Mesothelial cell of epicardium (in vitro differentiated cells): ENCODE data around the gene TCIRG1. TPM values are rescaled to one million over a fixed set of nuclear protein-coding genes. Genes with fewer than 3 reads are reported as not detected.

ENCODE experiments used
- DNase-seq, 2 experiments: peaks; one replicate each; pipeline ENCODE4 v3.0.0; 2021; ENCODE audit warnings: low spot score in 2 of 2; ENCODE audit not compliant: unreplicated experiment in 2 of 2
- H3K27ac Mint-ChIP-seq: 2 replicates; pipeline ENCODE4 v1.8.0; 2021; ENCODE audit warnings: mixed read lengths
- H3K27me3 Mint-ChIP-seq: 2 replicates; pipeline ENCODE4 v1.8.0; 2021; ENCODE audit warnings: low read depth, mixed read lengths
- H3K36me3 Mint-ChIP-seq: 2 replicates; pipeline ENCODE4 v1.8.0; 2021; ENCODE audit warnings: mixed read lengths
- H3K4me1 Mint-ChIP-seq: 2 replicates; pipeline ENCODE4 v1.8.0; 2021; ENCODE audit warnings: mixed read lengths
- H3K4me3 Mint-ChIP-seq: 2 replicates; pipeline ENCODE4 v1.8.0; 2021; ENCODE audit warnings: mild to moderate bottlenecking, moderate library complexity, mixed read lengths
- H3K9me3 Mint-ChIP-seq: 2 replicates; pipeline ENCODE4 v1.8.0; 2021; ENCODE audit warnings: mixed read lengths
- microRNA-seq: library from miRNA; unstranded; fragments of <30 nt; microRNA quantifications from one replicate; pipeline ENCODE4 v1.2.0, GENCODE V29; 2021; ENCODE audit warnings: inconsistent platforms, mixed read lengths
- total RNA-seq: library from RNA; stranded (reverse); gene quantifications from 3 replicates; pipeline ENCODE4 v1.2.1, GENCODE V29; 2021
- TF ChIP-seq, protein P1 (sequence below): fragments of 200-600 bp; sonication (generic); IDR thresholded peaks from one replicate; pipeline ENCODE4 v1.5.0; 2021; ENCODE audit warnings: antibody characterized with exemption; ENCODE audit not compliant: unreplicated experiment

The TCIRG1 gene
- total RNA-seq, 1 donor from 2014 or later = 60.0 TPM

- no peak overlapping the region for H3K4me3 Mint-ChIP-seq
- H3K9me3 Mint-ChIP-seq = peaks cover under 1% of the 10 kb centered on the region
- H3K4me1 Mint-ChIP-seq = peaks cover 22% of the 10 kb centered on the region
- H3K36me3 Mint-ChIP-seq = peaks cover 9% of the 10 kb centered on the region
- no peaks in the 10 kb centered on the region for H3K27me3 Mint-ChIP-seq
- no peak overlapping the region for H3K27ac Mint-ChIP-seq
- no peak for DNase-seq
- TF ChIP-seq, protein P1, sequence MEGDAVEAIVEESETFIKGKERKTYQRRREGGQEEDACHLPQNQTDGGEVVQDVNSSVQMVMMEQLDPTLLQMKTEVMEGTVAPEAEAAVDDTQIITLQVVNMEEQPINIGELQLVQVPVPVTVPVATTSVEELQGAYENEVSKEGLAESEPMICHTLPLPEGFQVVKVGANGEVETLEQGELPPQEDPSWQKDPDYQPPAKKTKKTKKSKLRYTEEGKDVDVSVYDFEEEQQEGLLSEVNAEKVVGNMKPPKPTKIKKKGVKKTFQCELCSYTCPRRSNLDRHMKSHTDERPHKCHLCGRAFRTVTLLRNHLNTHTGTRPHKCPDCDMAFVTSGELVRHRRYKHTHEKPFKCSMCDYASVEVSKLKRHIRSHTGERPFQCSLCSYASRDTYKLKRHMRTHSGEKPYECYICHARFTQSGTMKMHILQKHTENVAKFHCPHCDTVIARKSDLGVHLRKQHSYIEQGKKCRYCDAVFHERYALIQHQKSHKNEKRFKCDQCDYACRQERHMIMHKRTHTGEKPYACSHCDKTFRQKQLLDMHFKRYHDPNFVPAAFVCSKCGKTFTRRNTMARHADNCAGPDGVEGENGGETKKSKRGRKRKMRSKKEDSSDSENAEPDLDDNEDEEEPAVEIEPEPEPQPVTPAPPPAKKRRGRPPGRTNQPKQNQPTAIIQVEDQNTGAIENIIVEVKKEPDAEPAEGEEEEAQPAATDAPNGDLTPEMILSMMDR = no peak
Observed at GRCh38 chr11:68096962-68097361, 58.1 kb downstream of the TCIRG1 start.

DNA sequence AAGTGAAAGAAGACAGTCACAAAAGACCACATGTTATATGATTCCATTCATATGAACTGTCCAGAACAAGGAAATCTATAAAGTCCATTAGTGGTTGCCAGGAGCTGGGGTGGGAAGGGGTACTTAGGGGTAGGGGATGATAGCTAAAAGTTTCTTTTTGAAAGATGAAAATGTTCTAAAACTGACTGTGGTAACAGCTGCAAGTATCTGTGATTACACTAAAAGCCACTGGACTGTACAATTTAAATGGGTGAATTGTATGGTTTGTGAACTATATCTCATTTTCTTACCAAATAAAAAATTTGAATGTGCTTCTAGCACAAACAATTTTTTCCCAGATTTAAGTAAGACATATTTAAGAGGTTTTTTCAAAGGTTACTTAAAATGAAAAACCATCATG, 60.2 kb downstream of the TCIRG1 start:
- TF ChIP-seq, protein P1 = no peak
- Mint-ChIP-seq H3K36me3 (peaks cover 19% of the 10 kb centered on the region), H3K4me3 (no peak overlapping the region), H3K27me3 (no peaks in the 10 kb centered on the region), H3K9me3 (peaks cover 6% of the 10 kb centered on the region), H3K4me1 (peaks cover 23% of the 10 kb centered on the region), H3K27ac (peak overlapping the region; percentile 89)
- DNase-seq = no peak

GRCh38 chr11:68099474-68100405, 60.9 kb downstream of the TCIRG1 start:
- no peak for DNase-seq
- Mint-ChIP-seq H3K4me3 (peak overlapping the region; percentile 28), H3K9me3 (peaks cover 6% of the 10 kb centered on the region), H3K36me3 (peaks cover 18% of the 10 kb centered on the region), H3K27ac (peak overlapping the region; percentile 89), H3K27me3 (no peaks in the 10 kb centered on the region), H3K4me1 (peaks cover 24% of the 10 kb centered on the region)
- TF ChIP-seq, protein P1 = no peak

Small RNAs within 50 kb of the gene (microRNA-seq; reads per million reads assigned to microRNA genes)
- not detected for gene MIR4691
- not detected for gene MIR6753
- gene MIR7113 = 0.88 reads per million

Other genes starting within 250 kb of the TCIRG1 start
- 19.0 to 23.7 TPM (median 20.4 TPM) in 3 replicates for gene UNC93B1, start 34.9 kb upstream of the TCIRG1 start, total RNA-seq
- gene ALDH3B1, start 28.7 kb upstream of the TCIRG1 start, total RNA-seq = 1.4 to 1.8 TPM (median 1.7 TPM) in 3 replicates
- gene NDUFS8, start 8.3 kb upstream of the TCIRG1 start, total RNA-seq = 125 to 140 TPM (median 132 TPM) in 3 replicates
- 71.8 to 74.4 TPM (median 72.8 TPM) in 3 replicates for gene CHKA, start 82.4 kb downstream of the TCIRG1 start, total RNA-seq
- gene KMT5B, start 174.3 kb downstream of the TCIRG1 start, total RNA-seq = 64.2 to 65.5 TPM (median 64.7 TPM) in 3 replicates
- 37.7 to 41.8 TPM (median 39.8 TPM) in 3 replicates for gene C11orf24, start 232.9 kb downstream of the TCIRG1 start, total RNA-seq